HepG2 (cell line): ENCODE measurements around the gene CTDNEP1. TPM values are rescaled to one million over a fixed set of nuclear protein-coding genes. Genes with fewer than 3 reads are reported as not detected.

Experiments
- ADNP ChIP-seq: sonication (generic); formaldehyde crosslinking; IDR thresholded peaks from 2 replicates; pipeline ENCODE4 v1.4.0; 2020; ENCODE audit warnings: missing genetic modification reagents
- ARNT ChIP-seq: fragments of 450-650 bp; IDR thresholded peaks from 2 replicates; pipeline ENCODE4 v1.6.1; 2017
- BHLHE40 ChIP-seq: IDR thresholded peaks from 2 replicates; pipeline ENCODE4 v1.6.1; 2011; ENCODE audit warnings: low read length, improper control_type of control experiment
- BORCS8-MEF2B ChIP-seq: sonication (generic); formaldehyde crosslinking; IDR thresholded peaks from 2 replicates; pipeline ENCODE4 v1.8.0; 2022; ENCODE audit warnings: mild to moderate bottlenecking, missing genetic modification reagents
- FOXJ3 ChIP-seq: sonication (generic); formaldehyde crosslinking; IDR thresholded peaks from 2 replicates; pipeline ENCODE4 v1.4.0; 2020; ENCODE audit warnings: missing genetic modification reagents, mild to moderate bottlenecking, borderline replicate concordance
- GATA4 ChIP-seq: sonication (generic); IDR thresholded peaks from 2 replicates; pipeline ENCODE4 v1.6.1; 2016; ENCODE audit warnings: antibody characterized with exemption, low read depth, borderline replicate concordance
- HCFC1 ChIP-seq: fragments of 150-350 bp; IDR thresholded peaks from 2 replicates; pipeline ENCODE4 v1.6.1; 2014; ENCODE audit warnings: low read depth, low read length
- HMG20A ChIP-seq: IDR thresholded peaks from 2 replicates; pipeline ENCODE4 v1.6.1; 2016; ENCODE audit warnings: borderline replicate concordance
- HMG20B ChIP-seq: conservative IDR thresholded peaks from 2 replicates; pipeline ENCODE4 v1.6.1; 2016; ENCODE audit warnings: missing genetic modification reagents, missing compliant biosample characterization
- HOXA5 ChIP-seq: sonication (generic); formaldehyde crosslinking; IDR thresholded peaks from 2 replicates; pipeline ENCODE4 v1.4.0; 2020; ENCODE audit warnings: missing genetic modification reagents
- KDM6A ChIP-seq: IDR thresholded peaks from 2 replicates; pipeline ENCODE4 v1.6.1; 2016; ENCODE audit warnings: low read depth
- LCORL ChIP-seq, 2 experiments: fragments of 450-650 bp in 1 of 2; sonication (generic) in 1 of 2; formaldehyde crosslinking in 1 of 2; IDR thresholded peaks; 2 replicates each; pipeline versions ENCODE4 v1.5.0 to v1.6.1; 2017 to 2020; ENCODE audit warnings: antibody characterized with exemption in 1 of 2, missing genetic modification reagents in 1 of 2
- SIX1 ChIP-seq: sonication (generic); formaldehyde crosslinking; IDR thresholded peaks from 2 replicates; pipeline ENCODE4 v1.4.0; 2020; ENCODE audit warnings: missing genetic modification reagents, borderline replicate concordance
- SMARCE1 ChIP-seq: fragments of 450-650 bp; IDR thresholded peaks from 2 replicates; pipeline ENCODE4 v1.6.1; 2017; ENCODE audit warnings: borderline replicate concordance
- SRF ChIP-seq: IDR thresholded peaks from 2 replicates; pipeline ENCODE4 v1.6.1; 2011; ENCODE audit warnings: mild to moderate bottlenecking, low read depth, low read length, moderate library complexity
- TAF15 ChIP-seq: fragments of 200-400 bp; formaldehyde crosslinking; IDR thresholded peaks from one replicate; pipeline ENCODE4 v1.6.1; 2018; ENCODE audit warnings: mild to moderate bottlenecking, low read depth, low read length; ENCODE audit not compliant: poor library complexity, severe bottlenecking
- TBX3 ChIP-seq: fragments of 450-650 bp; IDR thresholded peaks from 2 replicates; pipeline ENCODE4 v1.6.1; 2017; ENCODE audit warnings: antibody characterized with exemption, mild to moderate bottlenecking, inconsistent platforms, borderline replicate concordance
- U2AF1 ChIP-seq: fragments of 200-400 bp; formaldehyde crosslinking; optimal IDR thresholded peaks from 2 replicates; pipeline ENCODE3; 2017; ENCODE audit warnings: mild to moderate bottlenecking, low read depth, low read length
- ZFP82 ChIP-seq: sonication (generic); formaldehyde crosslinking; IDR thresholded peaks from 2 replicates; pipeline ENCODE4 v1.5.1; 2020; ENCODE audit warnings: mild to moderate bottlenecking, missing genetic modification reagents, borderline replicate concordance
- ZKSCAN1 ChIP-seq: fragments of 150-350 bp; IDR thresholded peaks from 2 replicates; pipeline ENCODE4 v1.6.1; 2014; ENCODE audit warnings: low read length
- ZNF343 ChIP-seq: sonication (generic); formaldehyde crosslinking; IDR thresholded peaks from 2 replicates; pipeline ENCODE4 v1.4.0; 2020; ENCODE audit warnings: mild to moderate bottlenecking, missing genetic modification reagents
- ZNF501 ChIP-seq: sonication (generic); formaldehyde crosslinking; IDR thresholded peaks from 2 replicates; pipeline ENCODE4 v1.5.1; 2020; ENCODE audit warnings: mild to moderate bottlenecking, moderate library complexity, missing genetic modification reagents
- ZNF570 ChIP-seq: sonication (generic); formaldehyde crosslinking; IDR thresholded peaks from 2 replicates; pipeline ENCODE4 v1.4.0; 2020; ENCODE audit warnings: mild to moderate bottlenecking, missing genetic modification reagents, borderline replicate concordance
- ZNF619 ChIP-seq: sonication (generic); formaldehyde crosslinking; IDR thresholded peaks from 2 replicates; pipeline ENCODE4 v1.4.0; 2020; ENCODE audit warnings: mild to moderate bottlenecking, missing genetic modification reagents
- ZNF703 ChIP-seq: sonication (generic); formaldehyde crosslinking; IDR thresholded peaks from 2 replicates; pipeline ENCODE4 v1.5.1; 2020; ENCODE audit warnings: missing genetic modification reagents, mild to moderate bottlenecking, moderate library complexity, borderline replicate concordance
- ZNF775 ChIP-seq: sonication (generic); formaldehyde crosslinking; IDR thresholded peaks from 2 replicates; pipeline ENCODE4 v1.4.0; 2020; ENCODE audit warnings: missing genetic modification reagents, mild to moderate bottlenecking, moderate library complexity, borderline replicate concordance
- ZNF777 ChIP-seq: sonication (generic); formaldehyde crosslinking; IDR thresholded peaks from 2 replicates; pipeline ENCODE4 v1.4.0; 2020; ENCODE audit warnings: missing genetic modification reagents
- polyA plus RNA-seq, 8 experiments: library from polyadenylated mRNA; depleted of rRNA in 3 of 8; stranded (reverse) in 7 of 8; unstranded in 1 of 8; fragments of >200 nt; fragmentation: Illumina TruSeq in 4 of 8; extraction: Trizol in 4 of 8; gene quantifications; 2 replicates each; pipeline versions ENCODE4 v1.2.1 to v1.2.3, GENCODE V29; 2011 to 2016; ENCODE audit warnings: low read depth in 4 of 8, missing spikeins in 1 of 8, mixed read lengths in 1 of 8; ENCODE audit not compliant: insufficient read depth in 1 of 8
- total RNA-seq, 5 experiments: library from RNA; depleted of rRNA; stranded (reverse); fragments of >200 nt; fragmentation: Illumina TruSeq; extraction: Trizol; gene quantifications; 2 replicates each; pipeline ENCODE4 v1.2.3, GENCODE V29; 2016; ENCODE audit warnings: low read depth in 1 of 5
- TF ChIP-seq, protein P1 (sequence below), 2 experiments: sonication (generic) in 1 of 2; formaldehyde crosslinking in 1 of 2; IDR thresholded peaks; 2 replicates each; pipeline versions ENCODE4 v1.4.0 to v1.6.1; 2018 to 2020; ENCODE audit warnings: missing genetic modification reagents in 2 of 2, borderline replicate concordance in 1 of 2, low read depth in 1 of 2, mild to moderate bottlenecking in 1 of 2, missing biosample characterization in 1 of 2
- TF ChIP-seq, protein P2 (sequence below): sonication (generic); formaldehyde crosslinking; IDR thresholded peaks from 2 replicates; pipeline ENCODE4 v1.4.0; 2020; ENCODE audit warnings: missing genetic modification reagents, borderline replicate concordance

The CTDNEP1 gene
- total and polyA plus RNA-seq, 2 of the 13 experiments (the other 11 are each of a cell fraction or from before 2014, with no cell fraction given), result 19.8 to 118 TPM

GRCh38 chr17:7252176-7253043 lies 876 bp upstream of the CTDNEP1 start, which contains the start of gene ELP5 (continued):
- TF ChIP-seq SRF (no peak), SMARCE1 (no peak), ZNF777 (CRISPR knock-in tag) (peak; percentile 69), BHLHE40 (no peak; the same call in 1 of the 2 replicates), TAF15 (peak; percentile 84), ZNF619 (CRISPR knock-in tag) (peak; percentile 25; the same call in 1 of the 2 replicates), HMG20B (CRISPR knock-in tag) (no peak), HMG20A (no peak), HCFC1 (peak; percentile 61), HOXA5 (CRISPR knock-in tag) (peak; percentile 23; the same call in 1 of the 2 replicates), BORCS8-MEF2B (CRISPR knock-in tag) (peak; percentile 85), KDM6A (CRISPR knock-in tag) (no peak), ZKSCAN1 (0 out of 2 replicates have a peak, but pooled peaks have one; percentile 26), ZNF570 (CRISPR knock-in tag) (no peak), GATA4 (no peak), ADNP (no peak), ZNF775 (no peak), FOXJ3 (CRISPR knock-in tag) (0 out of 2 replicates have a peak, but pooled peaks have one; percentile 9), ZNF343 (CRISPR knock-in tag) (no peak), ZFP82 (CRISPR knock-in tag) (peak; percentile 47; the same call in 1 of the 2 replicates), ZNF501 (CRISPR knock-in tag) (peak; percentile 92), TBX3 (peak; percentile 37; the same call in 1 of the 2 replicates), SIX1 (no peak), ZNF703 (CRISPR knock-in tag) (no peak), LCORL (IDR thresholded peaks at IDR 0.05) (no peak), LCORL (CRISPR knock-in tag; IDR thresholded peaks at IDR 0.05) (peak; percentile 79), U2AF1 (no peak), ARNT (no peak)
- TF ChIP-seq, protein P1, sequence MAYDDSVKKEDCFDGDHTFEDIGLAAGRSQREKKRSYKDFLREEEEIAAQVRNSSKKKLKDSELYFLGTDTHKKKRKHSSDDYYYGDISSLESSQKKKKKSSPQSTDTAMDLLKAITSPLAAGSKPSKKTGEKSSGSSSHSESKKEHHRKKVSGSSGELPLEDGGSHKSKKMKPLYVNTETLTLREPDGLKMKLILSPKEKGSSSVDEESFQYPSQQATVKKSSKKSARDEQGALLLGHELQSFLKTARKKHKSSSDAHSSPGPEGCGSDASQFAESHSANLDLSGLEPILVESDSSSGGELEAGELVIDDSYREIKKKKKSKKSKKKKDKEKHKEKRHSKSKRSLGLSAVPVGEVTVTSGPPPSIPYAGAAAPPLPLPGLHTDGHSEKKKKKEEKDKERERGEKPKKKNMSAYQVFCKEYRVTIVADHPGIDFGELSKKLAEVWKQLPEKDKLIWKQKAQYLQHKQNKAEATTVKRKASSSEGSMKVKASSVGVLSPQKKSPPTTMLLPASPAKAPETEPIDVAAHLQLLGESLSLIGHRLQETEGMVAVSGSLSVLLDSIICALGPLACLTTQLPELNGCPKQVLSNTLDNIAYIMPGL (CRISPR knock-in tag; IDR thresholded peaks at IDR 0.05; ENCODE audit: borderline replicate concordance in 1 of 2, low read depth in 1 of 2), result peak; percentile 94 to 96
- TF ChIP-seq, protein P2, sequence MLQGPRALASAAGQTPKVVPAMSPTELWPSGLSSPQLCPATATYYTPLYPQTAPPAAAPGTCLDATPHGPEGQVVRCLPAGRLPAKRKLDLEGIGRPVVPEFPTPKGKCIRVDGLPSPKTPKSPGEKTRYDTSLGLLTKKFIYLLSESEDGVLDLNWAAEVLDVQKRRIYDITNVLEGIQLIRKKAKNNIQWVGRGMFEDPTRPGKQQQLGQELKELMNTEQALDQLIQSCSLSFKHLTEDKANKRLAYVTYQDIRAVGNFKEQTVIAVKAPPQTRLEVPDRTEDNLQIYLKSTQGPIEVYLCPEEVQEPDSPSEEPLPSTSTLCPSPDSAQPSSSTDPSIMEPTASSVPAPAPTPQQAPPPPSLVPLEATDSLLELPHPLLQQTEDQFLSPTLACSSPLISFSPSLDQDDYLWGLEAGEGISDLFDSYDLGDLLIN (CRISPR knock-in tag), result 0 out of 2 replicates have a peak, but pooled peaks have one; percentile 25
